ENCODE results near the gene CRYAA. TPM values are rescaled to one million over a fixed set of nuclear protein-coding genes. Genes with fewer than 3 reads are reported as not detected.

CRYAA gene
- total and polyA plus RNA-seq, 2 of the 8 experiments (the other 6 are each of a cell fraction or from before 2014, with no cell fraction given) = not detected

DNA sequence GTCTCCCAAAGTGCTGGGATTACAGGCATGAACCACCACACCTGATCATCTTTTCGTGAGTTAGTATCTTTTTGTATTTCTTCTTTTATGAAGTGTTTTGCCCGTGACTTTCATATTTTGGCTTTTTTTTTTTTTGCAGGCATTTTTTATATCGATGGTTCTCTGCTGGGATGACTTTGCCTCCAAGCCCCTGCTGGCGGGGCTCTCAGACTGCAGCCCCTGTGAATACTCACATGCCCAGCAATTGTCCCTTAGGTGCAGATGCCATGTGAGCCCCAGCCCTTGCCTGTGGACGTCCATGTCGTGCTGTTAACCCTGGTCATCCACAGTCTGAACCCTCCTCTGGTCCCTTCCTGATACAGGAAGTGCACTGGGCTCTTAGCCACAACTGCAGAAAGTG lies 21.7 kb downstream of the CRYAA start:
- Histone ChIP-seq H4K91ac (replicated peaks; ENCODE audit: insufficient read length, low read length) (no peak overlapping the region), H3K9me3 (ENCODE audit: insufficient read depth in 2 of 2, low read depth in 1 of 2, low read length in 1 of 2) (no peaks in the 10 kb centered on the region), H4K5ac (ENCODE audit: insufficient read length, low read depth, low read length) (no peak overlapping the region), H2BK120ac (replicated peaks; ENCODE audit: low read depth, low read length) (no peak overlapping the region), H3K23me2 (ENCODE audit: low read depth, low read length) (peaks cover 4% of the 10 kb centered on the region; the same call in 1 of the 2 replicates), H2BK20ac (ENCODE audit: low read length) (no peak overlapping the region), H3K79me1 (ENCODE audit: low read depth, low read length) (no peaks in the 10 kb centered on the region), H3K27me3 (replicated peaks in 1 of 4; ENCODE audit: control insufficient read depth in 3 of 4, extremely low read depth in 1 of 4, insufficient read depth in 3 of 4, low read length in 3 of 4) (no peaks in the 10 kb centered on the region), H3K9ac (replicated peaks in 1 of 4; ENCODE audit: extremely low read depth in 1 of 4, low read depth in 3 of 4, low read length in 3 of 4) (no peak overlapping the region), H2BK12ac (ENCODE audit: low read depth, low read length) (0 out of 2 replicates have a peak overlapping the region, but pooled peaks have one; percentile 17), H2AFZ (ENCODE audit: low read length) (no peak overlapping the region), H3K56ac (replicated peaks; ENCODE audit: insufficient read length, low read depth, low read length) (no peak overlapping the region), H3K36me3 (ENCODE audit: control insufficient read depth in 2 of 4, insufficient read depth in 4 of 4, low read length in 3 of 4) (no peaks in the 10 kb centered on the region), H4K8ac (ENCODE audit: extremely low read depth, insufficient read depth, low read length) (no peak overlapping the region; the same call in 1 of the 2 replicates), H4K20me1 (replicated peaks in 1 of 2; ENCODE audit: control insufficient read depth in 1 of 2, insufficient read depth in 2 of 2, low read length in 2 of 2) (peaks cover 0 to 3% of the 10 kb centered on the region in 2 experiments), H3K4me3 (ENCODE audit: extremely low read depth in 1 of 4, insufficient read depth in 2 of 4, low read depth in 3 of 4, low read length in 4 of 4) (no peak overlapping the region), H3K4me2 (ENCODE audit: insufficient read depth in 1 of 2, low read depth in 2 of 2, low read length in 2 of 2) (no peak overlapping the region), H3K4ac (replicated peaks; ENCODE audit: insufficient read length, low read depth, low read length) (no peak overlapping the region), H3K27ac (ENCODE audit: low read depth, low read length) (no peak overlapping the region), H3K79me2 (ENCODE audit: control insufficient read depth in 1 of 2, insufficient read depth in 2 of 2, low read length in 2 of 2) (no peaks in the 10 kb centered on the region), H3K18ac (ENCODE audit: extremely low read depth, low read length) (no peak overlapping the region), H3K23ac (ENCODE audit: insufficient read length) (no peak overlapping the region), H3K14ac (ENCODE audit: insufficient read length) (no peak overlapping the region), H3K4me1 (replicated peaks in 1 of 4; ENCODE audit: control insufficient read depth in 3 of 4, insufficient read depth in 4 of 4, low read length in 3 of 4) (peaks cover 0 to 5% (median 1%) of the 10 kb centered on the region in 4 experiments; a peak in 1 of 7 replicates), H2BK5ac (ENCODE audit: low read depth, low read length) (no peak overlapping the region), H2AK5ac (ENCODE audit: low read depth, low read length) (no peak overlapping the region), H2BK15ac (ENCODE audit: low read length) (no peak overlapping the region)
- POLR2A ChIA-PET (ENCODE audit: partially characterized antibody) = no interaction called here
- 88% methylated on average over 5 of the region's 6 CpGs; no CpG with 5 or more reads in 1 of the 2 experiments for WGBS, 2 experiments (ENCODE audit: extremely low coverage in 1 of 2, insufficient coverage in 1 of 2, insufficient read length in 1 of 2, insufficient replicate concordance in 2 of 2, low coverage in 1 of 2, low lambda C conversion rate in 2 of 2, missing lambda C conversion rate in 1 of 2)
- CTCF ChIA-PET (ENCODE audit: partially characterized antibody) = interaction anchor here (1.0 to 2.1 kb wide), 3 partner anchors 78 to 421 kb away, joined by 3 to 9 read pairs (median 3); no protein-coding TSS in a partner anchor
- DNase-seq (ENCODE audit: low read depth in 1 of 2, low spot score in 2 of 2) (no peak), FAIRE-seq (no peak)
- TF ChIP-seq RAD21 (IDR thresholded peaks at IDR 0.05 in 1 of 2, conservative IDR thresholded peaks at IDR 0.05 in 1 of 2; ENCODE audit: low read depth in 2 of 2, low read length in 2 of 2) = peak; percentile 7 to 31; a peak in 1 of 4 replicates
- TF ChIP-seq, protein P1, sequence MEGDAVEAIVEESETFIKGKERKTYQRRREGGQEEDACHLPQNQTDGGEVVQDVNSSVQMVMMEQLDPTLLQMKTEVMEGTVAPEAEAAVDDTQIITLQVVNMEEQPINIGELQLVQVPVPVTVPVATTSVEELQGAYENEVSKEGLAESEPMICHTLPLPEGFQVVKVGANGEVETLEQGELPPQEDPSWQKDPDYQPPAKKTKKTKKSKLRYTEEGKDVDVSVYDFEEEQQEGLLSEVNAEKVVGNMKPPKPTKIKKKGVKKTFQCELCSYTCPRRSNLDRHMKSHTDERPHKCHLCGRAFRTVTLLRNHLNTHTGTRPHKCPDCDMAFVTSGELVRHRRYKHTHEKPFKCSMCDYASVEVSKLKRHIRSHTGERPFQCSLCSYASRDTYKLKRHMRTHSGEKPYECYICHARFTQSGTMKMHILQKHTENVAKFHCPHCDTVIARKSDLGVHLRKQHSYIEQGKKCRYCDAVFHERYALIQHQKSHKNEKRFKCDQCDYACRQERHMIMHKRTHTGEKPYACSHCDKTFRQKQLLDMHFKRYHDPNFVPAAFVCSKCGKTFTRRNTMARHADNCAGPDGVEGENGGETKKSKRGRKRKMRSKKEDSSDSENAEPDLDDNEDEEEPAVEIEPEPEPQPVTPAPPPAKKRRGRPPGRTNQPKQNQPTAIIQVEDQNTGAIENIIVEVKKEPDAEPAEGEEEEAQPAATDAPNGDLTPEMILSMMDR (IDR thresholded peaks at IDR 0.05; ENCODE audit: control extremely low read depth in 1 of 3, insufficient read depth in 1 of 3, low read depth in 1 of 3, low read length in 3 of 3) = peak in 1 of 3 experiments; percentile 18; a peak in 1 of 4 replicates
- TF ChIP-seq, protein P2, sequence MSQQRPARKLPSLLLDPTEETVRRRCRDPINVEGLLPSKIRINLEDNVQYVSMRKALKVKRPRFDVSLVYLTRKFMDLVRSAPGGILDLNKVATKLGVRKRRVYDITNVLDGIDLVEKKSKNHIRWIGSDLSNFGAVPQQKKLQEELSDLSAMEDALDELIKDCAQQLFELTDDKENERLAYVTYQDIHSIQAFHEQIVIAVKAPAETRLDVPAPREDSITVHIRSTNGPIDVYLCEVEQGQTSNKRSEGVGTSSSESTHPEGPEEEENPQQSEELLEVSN (IDR thresholded peaks at IDR 0.05) = no peak
- TF ChIP-seq BACH1 (IDR thresholded peaks at IDR 0.05; ENCODE audit: low read length) = no peak
